Psoas muscle (tissue), 8 donors: Measurements from ENCODE around the gene OSM. TPM values are rescaled to one million over a fixed set of nuclear protein-coding genes. Genes with fewer than 3 reads are reported as not detected.

ENCODE experiments used
- ATAC-seq, 4 donors: fragments of 200-7000 bp; cut with Tn5 transposase; one replicate each; pipeline ENCODE4 v1.9.1; 2020; ENCODE audit warnings: moderate library complexity in 3 of 4, mild to moderate bottlenecking in 2 of 4
- DNase-seq, 2 donors: peaks; one replicate each; pipeline ENCODE4 v3.0.0-alpha.2; 2020
- H3K27ac ChIP-seq: fragments of 200-600 bp; one replicate; pipeline ENCODE4 v1.8.0; 2022
- H3K27me3 ChIP-seq, 3 donors: fragments of 200-600 bp in 1 of 3; one replicate each; pipeline versions ENCODE4 v1.6.1 to v1.8.0; 2013 to 2022; ENCODE audit warnings: low read length in 2 of 3, mild to moderate bottlenecking in 2 of 3, moderate library complexity in 1 of 3; ENCODE audit not compliant: insufficient read depth in 3 of 3
- H3K36me3 ChIP-seq, 2 donors: fragments of 200-600 bp in 1 of 2; one replicate each; pipeline versions ENCODE4 v1.6.1 to v1.8.0; 2013 to 2022; ENCODE audit warnings: low read depth in 1 of 2, mild to moderate bottlenecking in 1 of 2, moderate library complexity in 1 of 2; ENCODE audit not compliant: insufficient read depth in 1 of 2
- H3K4me1 ChIP-seq: fragments of 200-600 bp; one replicate; pipeline ENCODE4 v1.8.0; 2022
- H3K4me3 ChIP-seq: fragments of 200-600 bp; one replicate; pipeline ENCODE4 v1.8.0; 2022; ENCODE audit warnings: mild to moderate bottlenecking
- H3K9me3 ChIP-seq: fragments of 200-600 bp; one replicate; pipeline ENCODE4 v1.8.0; 2022
- WGBS, 3 donors: extraction: QIAGEN DNeasy Blood & Tissue Kit; methylation state at CpG; one replicate each; pipeline versions ENCODE4 v1.1.6 to v1.1.7; 2013; 5-methylcytosine and 5-hydroxymethylcytosine counted together
- intact Hi-C, 2 donors: fragments of 100-400 bp; cut with DNase I; formaldehyde crosslinking; loops; one replicate each; pipeline versions ENCODE4 v1.11.0 to v1.14.2; 2022
- polyA plus RNA-seq, 3 donors: library from polyadenylated mRNA; stranded (reverse); fragments of 200-250 nt; gene quantifications; one replicate each; pipeline ENCODE4 v1.2.3, GENCODE V29; 2013
- total RNA-seq, 4 donors: library from RNA; stranded (reverse); fragmentation: NEBNext Ultra II Directional in 2 of 4; extraction: Animal tissue kit (Norgen Biotek cat#: 25700) in 2 of 4; gene quantifications; one replicate each; pipeline versions ENCODE4 v1.2.1 to v1.2.4, GENCODE V29; 2021 to 2023
- TF ChIP-seq, protein P1 (sequence below): fragments of 200-600 bp; IDR thresholded peaks from one replicate; pipeline ENCODE4 v1.8.0; 2022; ENCODE audit warnings: antibody characterized with exemption
- donor health status: healthy with polysubstance abuse.
- donor health status: DM: no; HTN: no; CAD: no; lungs with moderate emphysema.
- donor health status: Bipolar disorder and iron deficiency.
- donor health status: healthy.
- donor health status: DM: yes; HTN: yes; CAD: no.
- donor health status: DM: no; HTN: no; CAD: no.
- donor health status: DM: no; HTN: no; CAD: no.
- donor health status: DM: yes; HTN: yes; CAD: no.

The OSM gene
- total and polyA plus RNA-seq, 7 donors = 0.08 to 0.39 (median 0.23) TPM; not detected in 3

DNA sequence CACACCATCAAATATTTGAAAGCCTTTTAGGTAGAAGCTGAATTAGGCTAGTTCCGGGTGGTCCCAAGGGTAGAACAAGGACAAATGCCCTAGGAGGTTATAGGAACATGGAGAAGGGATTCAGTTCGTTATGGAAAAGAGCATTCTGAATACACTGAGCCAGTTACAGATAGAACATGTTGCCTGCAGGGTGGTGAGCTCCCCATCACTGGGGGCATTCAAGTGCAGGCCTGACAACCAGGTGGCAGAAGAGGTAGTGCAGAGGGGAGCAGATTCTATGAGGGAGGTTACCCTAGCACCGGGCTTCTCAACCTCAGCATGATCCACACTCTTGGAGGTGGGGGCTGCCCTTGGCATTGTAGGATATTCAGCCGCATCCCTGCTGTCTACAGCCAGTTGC is 44.3 kb downstream of the OSM start:
- Histone ChIP-seq H3K9me3 (no peaks in the 10 kb centered on the region), H3K4me1 (no peaks in the 10 kb centered on the region), H3K27ac (no peak overlapping the region), H3K27me3 (peaks cover 0 to 41% (median 4%) of the 10 kb centered on the region in 3 donors), H3K36me3 (no peaks in the 10 kb centered on the region), H3K4me3 (no peak overlapping the region)
- intact Hi-C loops = no loop called here
- 78 to 82% (median 78%) methylated on average over 4 of the region's 4 CpGs for WGBS, 3 donors
- DNase-seq = no peak
- TF ChIP-seq, protein P1, sequence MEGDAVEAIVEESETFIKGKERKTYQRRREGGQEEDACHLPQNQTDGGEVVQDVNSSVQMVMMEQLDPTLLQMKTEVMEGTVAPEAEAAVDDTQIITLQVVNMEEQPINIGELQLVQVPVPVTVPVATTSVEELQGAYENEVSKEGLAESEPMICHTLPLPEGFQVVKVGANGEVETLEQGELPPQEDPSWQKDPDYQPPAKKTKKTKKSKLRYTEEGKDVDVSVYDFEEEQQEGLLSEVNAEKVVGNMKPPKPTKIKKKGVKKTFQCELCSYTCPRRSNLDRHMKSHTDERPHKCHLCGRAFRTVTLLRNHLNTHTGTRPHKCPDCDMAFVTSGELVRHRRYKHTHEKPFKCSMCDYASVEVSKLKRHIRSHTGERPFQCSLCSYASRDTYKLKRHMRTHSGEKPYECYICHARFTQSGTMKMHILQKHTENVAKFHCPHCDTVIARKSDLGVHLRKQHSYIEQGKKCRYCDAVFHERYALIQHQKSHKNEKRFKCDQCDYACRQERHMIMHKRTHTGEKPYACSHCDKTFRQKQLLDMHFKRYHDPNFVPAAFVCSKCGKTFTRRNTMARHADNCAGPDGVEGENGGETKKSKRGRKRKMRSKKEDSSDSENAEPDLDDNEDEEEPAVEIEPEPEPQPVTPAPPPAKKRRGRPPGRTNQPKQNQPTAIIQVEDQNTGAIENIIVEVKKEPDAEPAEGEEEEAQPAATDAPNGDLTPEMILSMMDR = no peak
- ATAC-seq = no peak

DNA sequence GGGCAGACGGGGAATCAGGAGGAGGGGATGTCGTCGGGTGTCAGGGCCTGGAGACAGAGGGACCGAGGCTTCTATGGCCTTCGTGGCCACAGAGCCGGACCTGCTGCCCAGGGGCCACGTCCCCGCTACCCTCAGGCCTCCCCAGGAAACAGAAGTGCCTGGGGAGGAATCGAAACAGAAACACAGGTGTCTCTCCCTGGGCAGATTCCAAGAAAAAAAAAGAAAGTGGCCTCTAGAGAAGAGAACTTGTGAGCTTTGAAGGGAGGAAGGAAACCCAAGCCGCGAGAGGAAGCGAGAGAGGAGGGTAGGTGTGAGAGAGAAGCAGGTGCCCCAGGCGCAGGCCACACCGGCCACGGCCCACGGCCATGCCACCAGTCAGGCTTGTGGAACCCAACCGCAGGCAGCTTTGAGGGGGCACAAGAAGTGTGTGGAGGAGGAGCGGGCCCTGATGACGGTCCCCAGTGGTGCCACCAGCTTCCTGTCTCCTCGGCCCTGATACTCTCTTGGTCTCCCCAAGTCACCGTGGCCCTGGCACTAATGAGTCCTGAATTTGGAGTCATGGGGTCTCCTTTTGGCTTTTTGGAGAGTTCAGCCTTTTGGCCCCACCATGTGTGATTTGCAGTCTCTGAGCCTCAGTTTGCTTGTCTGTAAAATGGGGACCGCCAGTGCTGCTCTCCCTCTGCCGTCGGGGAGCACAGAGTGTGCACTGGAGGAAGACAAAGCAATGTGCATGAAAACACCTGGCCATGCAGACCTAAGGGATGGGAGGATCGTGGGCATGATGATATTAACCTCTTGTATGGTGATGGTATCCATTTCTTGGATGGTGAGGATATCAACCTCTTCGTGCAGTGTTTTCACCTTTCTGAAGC is 45.3 kb downstream of the OSM start:
- intact Hi-C loops = no loop called here
- H3K27ac ChIP-seq = no peak overlapping the region
- H3K9me3 ChIP-seq = no peaks in the 10 kb centered on the region
- H3K4me3 ChIP-seq = no peak overlapping the region
- WGBS, 3 donors = 73 to 81% (median 75%) methylated on average over 26 of the region's 26 CpGs
- DNase-seq = no peak
- TF ChIP-seq, protein P1 = no peak
- peaks cover 0 to 36% (median 4%) of the 10 kb centered on the region in 3 donors for H3K27me3 ChIP-seq
- no peaks in the 10 kb centered on the region for H3K4me1 ChIP-seq
- ATAC-seq = no peak
- no peaks in the 10 kb centered on the region for H3K36me3 ChIP-seq

DNA sequence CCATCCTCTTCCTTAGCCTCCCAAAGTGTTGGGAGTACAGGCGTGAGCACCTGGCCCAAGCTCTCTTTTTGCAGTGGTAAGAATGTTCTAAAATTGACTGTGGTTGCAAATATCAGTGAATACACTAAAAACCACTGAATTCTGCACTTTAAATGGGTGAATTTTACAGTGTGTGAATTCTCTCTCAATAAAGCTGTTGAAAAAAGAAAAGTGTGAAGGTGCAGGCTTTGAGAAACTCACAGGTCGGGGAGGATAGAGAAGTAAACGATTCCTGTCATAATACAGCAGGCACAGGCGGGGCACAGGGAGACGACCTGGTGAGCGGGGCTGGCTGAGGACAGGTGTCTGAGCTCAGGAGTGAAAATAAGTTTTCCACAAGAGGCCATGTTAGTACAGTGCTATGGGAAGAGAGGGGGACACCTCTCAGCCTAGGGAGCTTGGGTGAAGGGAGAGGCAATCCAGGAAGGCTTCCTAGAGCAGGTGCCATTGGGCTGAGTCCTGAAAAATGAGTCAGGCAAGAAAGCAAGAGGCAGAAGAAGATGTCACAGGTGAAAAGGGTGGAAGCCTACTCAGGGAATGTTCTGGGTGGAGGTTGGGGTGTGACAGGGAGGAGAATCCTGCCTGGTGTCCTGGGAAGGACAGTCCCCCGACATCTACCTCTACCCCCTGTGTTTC is 46.2 kb downstream of the OSM start:
- Histone ChIP-seq H3K4me3 (no peak overlapping the region), H3K4me1 (no peaks in the 10 kb centered on the region), H3K36me3 (no peaks in the 10 kb centered on the region), H3K27me3 (peaks cover 0 to 38% (median 2%) of the 10 kb centered on the region in 3 donors), H3K27ac (no peak overlapping the region), H3K9me3 (no peaks in the 10 kb centered on the region)
- no peak for ATAC-seq
- DNase-seq = no peak
- TF ChIP-seq, protein P1 = no peak
- intact Hi-C loops = no loop called here
- WGBS, 3 donors = 81 to 87% (median 86%) methylated on average over 7 of the region's 7 CpGs

DNA sequence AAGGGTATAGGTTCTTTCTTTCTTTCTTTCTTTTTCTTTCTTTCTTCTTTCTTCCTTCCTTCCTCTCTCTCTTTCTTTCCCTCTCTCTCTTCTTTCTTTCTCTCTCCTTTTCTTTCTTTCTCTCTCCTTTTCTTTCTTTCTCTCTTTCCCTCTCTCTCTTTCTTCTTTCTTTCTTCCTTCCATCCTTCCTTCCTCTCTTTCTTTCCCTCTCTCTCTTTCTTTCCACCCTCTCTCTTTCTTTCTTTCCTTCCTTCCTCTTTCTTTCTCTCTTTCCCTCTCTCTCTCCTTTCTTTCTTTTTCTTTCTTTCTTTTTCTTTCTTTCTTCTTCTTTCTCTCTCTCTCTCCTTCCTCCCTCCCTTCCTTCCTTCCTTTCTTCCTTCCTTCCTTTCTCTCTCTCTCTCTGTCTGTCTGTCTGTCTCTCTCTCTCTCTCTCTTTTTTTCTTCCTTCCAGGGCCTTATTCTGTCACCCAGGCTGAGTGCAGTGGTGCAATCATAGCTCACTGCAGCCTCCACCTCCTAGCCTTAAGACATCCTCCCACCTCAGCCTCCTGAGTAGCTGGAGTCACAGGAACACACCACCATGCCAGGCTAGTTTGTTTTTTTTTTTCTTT is 46.9 kb downstream of the OSM start:
- H3K4me1 ChIP-seq = no peaks in the 10 kb centered on the region
- no peak overlapping the region for H3K27ac ChIP-seq
- H3K36me3 ChIP-seq = no peaks in the 10 kb centered on the region
- H3K27me3 ChIP-seq = peaks cover 0 to 31% (median 2%) of the 10 kb centered on the region in 3 donors
- TF ChIP-seq, protein P1 = no peak
- no peaks in the 10 kb centered on the region for H3K9me3 ChIP-seq
- no peak overlapping the region for H3K4me3 ChIP-seq
- no peak for ATAC-seq
- no peak for DNase-seq
- intact Hi-C loops = no loop called here
